ENCODE data around the gene COL23A1.

Gene COL23A1

GRCh38 chr5:178392386-178392785, 197.8 kb downstream of the COL23A1 start (continued):
- TF ChIP-seq ZNF362 (tag by site-specific recombination; IDR thresholded peaks at IDR 0.05) (no peak), ZNF426 (tag by site-specific recombination; IDR thresholded peaks at IDR 0.05) (no peak), BCL11A (tag by site-specific recombination; IDR thresholded peaks at IDR 0.05; ENCODE audit: low read depth) (no peak), ZFP37 (tag by site-specific recombination; IDR thresholded peaks at IDR 0.05) (no peak)

- ChIA-PET CTCF (no interaction called here), POLR2A (no interaction called here)
- TF ChIP-seq ZNF174 (tag by site-specific recombination; IDR thresholded peaks at IDR 0.05) (no peak), ZXDB (tag by site-specific recombination; IDR thresholded peaks at IDR 0.05) (no peak), ZBTB7A (tag by site-specific recombination; IDR thresholded peaks at IDR 0.05; ENCODE audit: low read depth) (no peak), ZNF37A (tag by site-specific recombination; IDR thresholded peaks at IDR 0.05) (no peak)
- no peak overlapping the region for H3K4me3 ChIP-seq (ENCODE audit: low read depth, low read length)
- H3K9me3 ChIP-seq (ENCODE audit: control insufficient read depth, insufficient read depth, low read depth, low read length), result no peaks in the 10 kb centered on the region
- no peaks in the 10 kb centered on the region for H3K36me3 ChIP-seq (ENCODE audit: control insufficient read depth in 2 of 2, insufficient read depth in 1 of 2, low read length in 2 of 2)
- no peaks in the 10 kb centered on the region for H3K4me1 ChIP-seq (ENCODE audit: control insufficient read depth, insufficient read depth, low read length)
- no peak overlapping the region for H3K27ac ChIP-seq (ENCODE audit: extremely low read depth, low read depth, low read length)
Observed at GRCh38 chr5:178391480-178391879, 198.7 kb downstream of the COL23A1 start.

GRCh38 chr5:178389796-178390195, 200.4 kb downstream of the COL23A1 start:
- H3K36me3 ChIP-seq (ENCODE audit: control insufficient read depth in 2 of 2, insufficient read depth in 1 of 2, low read length in 2 of 2), result no peaks in the 10 kb centered on the region
- H3K27ac ChIP-seq (ENCODE audit: extremely low read depth, low read depth, low read length), result no peak overlapping the region
- H3K4me1 ChIP-seq (ENCODE audit: control insufficient read depth, insufficient read depth, low read length), result no peaks in the 10 kb centered on the region
- H3K9me3 ChIP-seq (ENCODE audit: control insufficient read depth, insufficient read depth, low read depth, low read length), result no peaks in the 10 kb centered on the region
- TF ChIP-seq ZNF292 (tag by site-specific recombination; IDR thresholded peaks at IDR 0.05; ENCODE audit: borderline replicate concordance, low read depth) (no peak), KLF16 (tag by site-specific recombination; IDR thresholded peaks at IDR 0.05) (no peak), ZNF239 (tag by site-specific recombination; IDR thresholded peaks at IDR 0.05) (no peak), ZNF341 (tag by site-specific recombination; IDR thresholded peaks at IDR 0.05; ENCODE audit: low read depth) (no peak), ZNF843 (tag by site-specific recombination; IDR thresholded peaks at IDR 0.05) (no peak), ZXDB (tag by site-specific recombination; IDR thresholded peaks at IDR 0.05) (no peak), ZNF155 (tag by site-specific recombination; IDR thresholded peaks at IDR 0.05) (no peak), TCF7L2 (IDR thresholded peaks at IDR 0.05; ENCODE audit: borderline replicate concordance, low read depth, low read length) (no peak), ZNF510 (tag by site-specific recombination; IDR thresholded peaks at IDR 0.05; ENCODE audit: insufficient replicate concordance) (no peak), REPIN1 (tag by site-specific recombination; IDR thresholded peaks at IDR 0.05; ENCODE audit: low read depth) (no peak)
- ChIA-PET POLR2A (no interaction called here), CTCF (no interaction called here)
- H3K4me3 ChIP-seq (ENCODE audit: low read depth, low read length), result no peak overlapping the region

GRCh38 chr5:178389026-178389729, 201.0 kb downstream of the COL23A1 start:
- CTCF ChIA-PET, result no interaction called here
- no peak for TF ChIP-seq ZNF549 (tag by site-specific recombination; IDR thresholded peaks at IDR 0.05)
- no peak for TF ChIP-seq ZNF560 (tag by site-specific recombination; IDR thresholded peaks at IDR 0.05; ENCODE audit: borderline replicate concordance)
- TF ChIP-seq BCL11B (tag by site-specific recombination; IDR thresholded peaks at IDR 0.05; ENCODE audit: low read depth), result no peak
- TF ChIP-seq ZNF132 (tag by site-specific recombination; IDR thresholded peaks at IDR 0.05; ENCODE audit: borderline replicate concordance), result no peak
- TF ChIP-seq ZBTB20 (tag by site-specific recombination; IDR thresholded peaks at IDR 0.05), result no peak
- no peak for TF ChIP-seq ZNF530 (tag by site-specific recombination; IDR thresholded peaks at IDR 0.05; ENCODE audit: low read depth)
- TF ChIP-seq ZNF701 (tag by site-specific recombination; IDR thresholded peaks at IDR 0.05), result no peak
- no peak for TF ChIP-seq ZNF366 (tag by site-specific recombination; conservative IDR thresholded peaks at IDR 0.05)
- TF ChIP-seq GLI4 (tag by site-specific recombination; IDR thresholded peaks at IDR 0.05), result no peak
- no peak for TF ChIP-seq RBAK (tag by site-specific recombination; IDR thresholded peaks at IDR 0.05)
- no peak for TF ChIP-seq ZNF133 (tag by site-specific recombination; IDR thresholded peaks at IDR 0.05)
- TF ChIP-seq WT1 (tag by site-specific recombination; IDR thresholded peaks at IDR 0.05), result no peak
- no peak for TF ChIP-seq MYNN (tag by site-specific recombination; IDR thresholded peaks at IDR 0.05; ENCODE audit: borderline replicate concordance)
- no peak for TF ChIP-seq SCRT2 (tag by site-specific recombination; IDR thresholded peaks at IDR 0.05)
- TF ChIP-seq ZBTB8A (tag by site-specific recombination; IDR thresholded peaks at IDR 0.05), result no peak
- TF ChIP-seq ZNF223 (tag by site-specific recombination; IDR thresholded peaks at IDR 0.05), result no peak
- no peak for TF ChIP-seq ZBTB48 (tag by site-specific recombination; IDR thresholded peaks at IDR 0.05)

More at GRCh38 chr5:178389026-178389729, 201.0 kb downstream of the COL23A1 start:
- POLR2A ChIA-PET, result no interaction called here
- H3K4me1 ChIP-seq (ENCODE audit: control insufficient read depth, insufficient read depth, low read length), result no peaks in the 10 kb centered on the region
- H3K36me3 ChIP-seq (ENCODE audit: control insufficient read depth in 2 of 2, insufficient read depth in 1 of 2, low read length in 2 of 2), result no peaks in the 10 kb centered on the region
- no peak overlapping the region for H3K27ac ChIP-seq (ENCODE audit: extremely low read depth, low read depth, low read length)
- no peaks in the 10 kb centered on the region for H3K9me3 ChIP-seq (ENCODE audit: control insufficient read depth, insufficient read depth, low read depth, low read length)
- no peak overlapping the region for H3K4me3 ChIP-seq (ENCODE audit: low read depth, low read length)

Data from HEK293 (cell line).